Measurements from ENCODE around the gene ZNF579. TPM values are rescaled to one million over a fixed set of nuclear protein-coding genes. Genes with fewer than 3 reads are reported as not detected.

Gene ZNF579
- total and polyA plus RNA-seq, 10 of the 15 experiments (the other 5 are each of a cell fraction or from before 2014, with no cell fraction given) = 0.11 to 11.7 (median 1.5) TPM

DNA sequence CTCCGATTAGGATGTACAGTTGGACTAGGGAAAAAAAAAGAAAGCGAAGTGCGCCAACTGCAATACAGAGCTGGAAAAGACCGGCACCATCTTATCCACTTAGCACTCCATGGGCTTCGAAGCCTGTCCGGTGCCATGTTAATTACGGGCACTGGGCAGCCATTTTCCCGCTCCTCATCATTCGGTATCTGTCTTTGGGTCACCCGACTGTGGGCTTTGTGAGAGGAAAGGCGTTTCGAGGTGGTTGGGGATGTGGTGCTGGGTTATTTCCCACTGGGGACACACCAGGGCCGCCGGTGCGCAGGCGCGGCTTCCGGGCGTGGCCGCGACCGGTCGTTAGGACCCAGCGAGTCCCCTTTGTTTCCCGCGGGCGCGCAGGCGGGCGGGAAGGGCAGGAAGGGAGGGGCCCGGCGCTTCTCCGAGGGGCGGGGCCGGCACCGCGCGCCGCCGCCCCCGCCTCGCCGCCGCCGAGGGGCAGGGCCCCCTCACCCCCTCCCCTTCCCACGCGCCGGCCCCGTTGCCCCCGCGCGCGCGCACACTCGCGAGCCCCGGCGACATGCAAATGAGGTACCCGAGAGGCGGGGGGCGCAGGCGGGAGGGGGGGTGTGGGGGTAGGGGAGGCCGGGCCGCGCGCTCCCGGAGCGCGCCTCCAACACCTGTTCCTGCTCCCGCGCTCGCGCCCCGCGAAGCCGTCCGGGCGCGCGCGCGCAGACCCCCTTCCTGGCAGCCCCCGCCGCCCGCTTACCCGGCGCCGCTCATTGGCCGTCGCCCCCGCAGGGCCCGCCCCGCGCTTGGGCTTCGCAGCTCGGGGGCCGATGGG, 19.4 kb upstream of the ZNF579 start, which contains the start of gene ZNF524 (continued):
- TF ChIP-seq EP300 (IDR thresholded peaks at IDR 0.05; ENCODE audit: borderline replicate concordance in 1 of 2, control insufficient read depth in 1 of 2, low read depth in 2 of 2, low read length in 2 of 2) (no peak), NR2C2 (IDR thresholded peaks at IDR 0.05; ENCODE audit: borderline replicate concordance, control insufficient read depth, insufficient read length, low read depth) (no peak), EGR1 (IDR thresholded peaks at IDR 0.05; ENCODE audit: borderline replicate concordance in 1 of 2, low read depth in 2 of 2, low read length in 2 of 2) (peak in 1 of 2 experiments; percentile 94; a peak in 2 of 3 replicates), BCLAF1 (IDR thresholded peaks at IDR 0.05) (no peak), SREBF2 (IDR thresholded peaks at IDR 0.05; ENCODE audit: low read length) (no peak), POLR2A (IDR thresholded peaks at IDR 0.05; ENCODE audit: low read depth, low read length) (peak; percentile 74), STAT1 (conservative IDR thresholded peaks at IDR 0.05) (peak; percentile 93; the same call in 1 of the 2 replicates), ZNF217 (IDR thresholded peaks at IDR 0.05) (no peak), TCF7 (IDR thresholded peaks at IDR 0.05; ENCODE audit: borderline replicate concordance) (no peak), ESRRA (IDR thresholded peaks at IDR 0.05; ENCODE audit: low read length) (no peak), TCF12 (IDR thresholded peaks at IDR 0.05; ENCODE audit: low read depth, low read length) (peak; percentile 45; the same call in 1 of the 2 replicates), HSF1 (IDR thresholded peaks at IDR 0.05; ENCODE audit: low read depth, low read length) (0 out of 2 replicates have a peak, but pooled peaks have one; percentile 14), BHLHE40 (IDR thresholded peaks at IDR 0.05; ENCODE audit: borderline replicate concordance in 1 of 2, low read depth in 2 of 2, low read length in 1 of 2) (peak in 1 of 2 experiments; percentile 77; a peak in 2 of 4 replicates), FOXK2 (IDR thresholded peaks at IDR 0.05) (no peak), E2F4 (IDR thresholded peaks at IDR 0.05; ENCODE audit: low read depth, low read length) (peak; percentile 74; the same call in 1 of the 2 replicates), IRF4 (IDR thresholded peaks at IDR 0.05; ENCODE audit: low read depth, low read length) (no peak), CHD4 (IDR thresholded peaks at IDR 0.05) (no peak), MEF2A (IDR thresholded peaks at IDR 0.05; ENCODE audit: insufficient read depth, low read depth, low read length) (no peak)
- TF ChIP-seq, protein P1, sequence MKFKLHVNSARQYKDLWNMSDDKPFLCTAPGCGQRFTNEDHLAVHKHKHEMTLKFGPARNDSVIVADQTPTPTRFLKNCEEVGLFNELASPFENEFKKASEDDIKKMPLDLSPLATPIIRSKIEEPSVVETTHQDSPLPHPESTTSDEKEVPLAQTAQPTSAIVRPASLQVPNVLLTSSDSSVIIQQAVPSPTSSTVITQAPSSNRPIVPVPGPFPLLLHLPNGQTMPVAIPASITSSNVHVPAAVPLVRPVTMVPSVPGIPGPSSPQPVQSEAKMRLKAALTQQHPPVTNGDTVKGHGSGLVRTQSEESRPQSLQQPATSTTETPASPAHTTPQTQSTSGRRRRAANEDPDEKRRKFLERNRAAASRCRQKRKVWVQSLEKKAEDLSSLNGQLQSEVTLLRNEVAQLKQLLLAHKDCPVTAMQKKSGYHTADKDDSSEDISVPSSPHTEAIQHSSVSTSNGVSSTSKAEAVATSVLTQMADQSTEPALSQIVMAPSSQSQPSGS (IDR thresholded peaks at IDR 0.05; ENCODE audit: low read length) = no peak
- TF ChIP-seq, protein P2, sequence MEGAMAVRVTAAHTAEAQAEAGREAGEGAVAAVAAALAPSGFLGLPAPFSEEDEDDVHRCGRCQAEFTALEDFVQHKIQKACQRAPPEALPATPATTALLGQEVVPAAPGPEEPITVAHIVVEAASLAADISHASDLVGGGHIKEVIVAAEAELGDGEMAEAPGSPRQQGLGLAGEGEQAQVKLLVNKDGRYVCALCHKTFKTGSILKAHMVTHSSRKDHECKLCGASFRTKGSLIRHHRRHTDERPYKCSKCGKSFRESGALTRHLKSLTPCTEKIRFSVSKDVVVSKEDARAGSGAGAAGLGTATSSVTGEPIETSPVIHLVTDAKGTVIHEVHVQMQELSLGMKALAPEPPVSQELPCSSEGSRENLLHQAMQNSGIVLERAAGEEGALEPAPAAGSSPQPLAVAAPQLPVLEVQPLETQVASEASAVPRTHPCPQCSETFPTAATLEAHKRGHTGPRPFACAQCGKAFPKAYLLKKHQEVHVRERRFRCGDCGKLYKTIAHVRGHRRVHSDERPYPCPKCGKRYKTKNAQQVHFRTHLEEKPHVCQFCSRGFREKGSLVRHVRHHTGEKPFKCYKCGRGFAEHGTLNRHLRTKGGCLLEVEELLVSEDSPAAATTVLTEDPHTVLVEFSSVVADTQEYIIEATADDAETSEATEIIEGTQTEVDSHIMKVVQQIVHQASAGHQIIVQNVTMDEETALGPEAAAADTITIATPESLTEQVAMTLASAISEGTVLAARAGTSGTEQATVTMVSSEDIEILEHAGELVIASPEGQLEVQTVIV (IDR thresholded peaks at IDR 0.05; ENCODE audit: borderline replicate concordance, partially characterized antibody) = peak; percentile 91
